Activated B cell treated with CpG ODN at 0.5 μM for 24 hours (primary cell): ENCODE measurements around the gene PRM1. TPM values are rescaled to one million over a fixed set of nuclear protein-coding genes. Genes with fewer than 3 reads are reported as not detected.

Source experiments
- ATAC-seq: fragments of 200-7000 bp; cut with Tn5 transposase; one replicate; pipeline ENCODE4 v1.10.0; 2021; ENCODE audit warnings: low read depth, mild to moderate bottlenecking, moderate library complexity
- CTCF ChIA-PET: fragments of 350-600 bp; sonication (Branson Sonifier 250); formaldehyde crosslinking; loops from one replicate; lab custom pipeline; 2021; ENCODE audit warnings: antibody characterized with exemption; lab: Charles Lee
- POLR2A ChIA-PET: fragments of 350-600 bp; sonication (Branson Sonifier 250); formaldehyde crosslinking; loops from one replicate; lab custom pipeline; 2021; ENCODE audit warnings: antibody characterized with exemption; lab: Charles Lee
- DNase-seq: peaks from one replicate; pipeline ENCODE4 v3.0.0; 2022
- H3K27ac Mint-ChIP-seq: one replicate; pipeline ENCODE4 v1.8.0; 2020; ENCODE audit warnings: mixed read lengths
- H3K27me3 Mint-ChIP-seq: one replicate; pipeline ENCODE4 v1.8.0; 2021; ENCODE audit warnings: mixed read lengths
- H3K36me3 Mint-ChIP-seq: one replicate; pipeline ENCODE4 v1.8.0; 2021; ENCODE audit warnings: low read depth, mixed read lengths
- H3K4me1 Mint-ChIP-seq: one replicate; pipeline ENCODE4 v1.8.0; 2021; ENCODE audit warnings: mixed read lengths
- H3K4me3 Mint-ChIP-seq: one replicate; pipeline ENCODE4 v1.8.0; 2020; ENCODE audit warnings: mild to moderate bottlenecking, mixed read lengths
- H3K9me3 Mint-ChIP-seq: one replicate; pipeline ENCODE4 v1.8.0; 2020; ENCODE audit warnings: mixed read lengths
- CTCF ChIP-seq: fragments of 200-600 bp; IDR thresholded peaks from one replicate; pipeline ENCODE4 v1.8.0; 2022; ENCODE audit warnings: antibody characterized with exemption, mild to moderate bottlenecking
- intact Hi-C: fragments of 100-400 bp; cut with micrococcal nuclease; formaldehyde crosslinking; loops from one replicate; pipeline ENCODE4 v1.15.1; 2024
- total RNA-seq: library from RNA; stranded (reverse); gene quantifications from 2 replicates; pipeline ENCODE4 v1.2.3, GENCODE V29; 2022

Gene PRM1
- total RNA-seq, 1 donor from 2014 or later: not detected

- CTCF ChIA-PET: interaction anchor here (0.9 to 6.4 kb wide), 5 partner anchors 17 to 72 kb away, joined by 3 to 49 read pairs (median 20); partner anchors contain the start of gene SOCS1
- peak overlapping the region; percentile 80 for H3K4me3 Mint-ChIP-seq
- intact Hi-C loops: loop anchor here (1.0 kb wide), 7 partner anchors 17 to 363 kb away; partner anchors contain the start of gene RMI2
- POLR2A ChIA-PET: interaction anchor here (0.6 to 9.0 kb wide), 18 partner anchors 18 to 432 kb away, joined by 3 to 157 read pairs (median 8); partner anchors contain the start of gene SOCS1
- H3K27ac Mint-ChIP-seq: peak overlapping the region; percentile 94
- peaks cover 72% of the 10 kb centered on the region for H3K4me1 Mint-ChIP-seq
- no peaks in the 10 kb centered on the region for H3K36me3 Mint-ChIP-seq
- DNase-seq (peak; percentile 66), ATAC-seq (peak; percentile 65)
- TF ChIP-seq CTCF: no peak
- H3K27me3 Mint-ChIP-seq: no peaks in the 10 kb centered on the region
- no peaks in the 10 kb centered on the region for H3K9me3 Mint-ChIP-seq
Observed at GRCh38 chr16:11328172-11329070, 47.3 kb upstream of the PRM1 start.

GRCh38 chr16:11327277-11328171, 46.4 kb upstream of the PRM1 start:
- H3K36me3 Mint-ChIP-seq: no peaks in the 10 kb centered on the region
- peak overlapping the region; percentile 94 for H3K27ac Mint-ChIP-seq
- H3K4me1 Mint-ChIP-seq: peaks cover 74% of the 10 kb centered on the region
- POLR2A ChIA-PET: interaction anchor here (0.7 to 9.0 kb wide), 18 partner anchors 17 to 363 kb away, joined by 3 to 157 read pairs (median 8); partner anchors contain the start of gene SOCS1
- intact Hi-C loops: loop anchor here (1.0 kb wide), 9 partner anchors 9 to 362 kb away; partner anchors contain the start of gene RMI2
- H3K4me3 Mint-ChIP-seq: peak overlapping the region; percentile 80
- peak; percentile 53 for DNase-seq
- no peak for TF ChIP-seq CTCF
- CTCF ChIA-PET: interaction anchor here (1.2 to 6.4 kb wide), 6 partner anchors 16 to 71 kb away, joined by 5 to 49 read pairs (median 16); partner anchors contain the start of gene SOCS1
- ATAC-seq: peak; percentile 54
- H3K27me3 Mint-ChIP-seq: no peaks in the 10 kb centered on the region
- no peaks in the 10 kb centered on the region for H3K9me3 Mint-ChIP-seq

GRCh38 chr16:11326737-11327276, 45.7 kb upstream of the PRM1 start:
- intact Hi-C loops: loop anchor here (1.0 kb wide), 2 partner anchors 9 to 102 kb away; no protein-coding TSS in a partner anchor
- DNase-seq (no peak), ATAC-seq (no peak)
- no peaks in the 10 kb centered on the region for H3K27me3 Mint-ChIP-seq
- H3K9me3 Mint-ChIP-seq: no peaks in the 10 kb centered on the region
- peak overlapping the region; percentile 94 for H3K27ac Mint-ChIP-seq
- peaks cover 74% of the 10 kb centered on the region for H3K4me1 Mint-ChIP-seq
- ChIA-PET CTCF (interaction anchor here (0.6 to 6.4 kb wide), 5 partner anchors 15 to 666 kb away, joined by 3 to 49 read pairs (median 11); partner anchors contain the start of gene SOCS1), POLR2A (interaction anchor here (0.5 to 9.0 kb wide), 11 partner anchors 16 to 362 kb away, joined by 3 to 157 read pairs (median 10); partner anchors contain the start of gene SOCS1)
- TF ChIP-seq CTCF: no peak
- H3K4me3 Mint-ChIP-seq: peak overlapping the region; percentile 80
- no peaks in the 10 kb centered on the region for H3K36me3 Mint-ChIP-seq

- H3K4me3 Mint-ChIP-seq: peak overlapping the region; percentile 39
- no peak for DNase-seq
- no peaks in the 10 kb centered on the region for H3K36me3 Mint-ChIP-seq
- TF ChIP-seq CTCF: no peak
- H3K27ac Mint-ChIP-seq: peak overlapping the region; percentile 94
- POLR2A ChIA-PET: interaction anchor here (0.5 to 9.0 kb wide), 11 partner anchors 15 to 362 kb away, joined by 3 to 157 read pairs (median 10); partner anchors contain the start of gene SOCS1
- H3K27me3 Mint-ChIP-seq: no peaks in the 10 kb centered on the region
- CTCF ChIA-PET: interaction anchor here (0.6 to 6.4 kb wide), 5 partner anchors 15 to 665 kb away, joined by 3 to 49 read pairs (median 11); partner anchors contain the start of gene SOCS1
- H3K4me1 Mint-ChIP-seq: peaks cover 71% of the 10 kb centered on the region
- intact Hi-C loops: no loop called here
- H3K9me3 Mint-ChIP-seq: no peaks in the 10 kb centered on the region
- no peak for ATAC-seq
Observed at GRCh38 chr16:11326084-11326736, 45.1 kb upstream of the PRM1 start.
